ENCODE data around the gene ZSWIM6.

DNA sequence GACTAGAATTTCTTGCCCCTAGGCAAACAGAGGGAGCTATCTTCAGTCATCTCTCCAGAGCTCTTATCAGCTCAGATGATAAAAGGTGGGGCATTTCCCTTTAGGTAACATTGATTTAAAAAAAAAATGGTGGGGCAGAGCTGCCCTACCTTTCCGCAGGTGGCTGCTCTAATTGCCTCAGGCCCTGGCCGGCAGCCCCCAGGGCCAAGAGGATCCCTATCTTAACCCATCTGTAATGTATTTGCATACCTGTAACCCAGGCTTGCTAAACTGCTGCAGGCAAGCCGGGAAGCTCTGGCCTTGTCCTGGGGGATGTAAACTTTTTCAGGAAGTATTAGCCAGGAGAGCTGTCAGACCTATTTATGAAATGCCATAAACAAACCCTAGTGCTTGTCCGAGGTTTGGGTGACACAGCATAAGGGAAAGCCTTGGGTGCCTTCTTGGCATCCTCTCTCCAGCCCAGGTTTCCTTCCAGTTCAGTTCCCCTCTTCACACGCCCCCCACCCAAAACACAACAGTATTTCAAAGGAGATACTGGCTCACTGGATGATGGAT lies 20.9 kb upstream of the ZSWIM6 start:
- TF ChIP-seq, protein P1, sequence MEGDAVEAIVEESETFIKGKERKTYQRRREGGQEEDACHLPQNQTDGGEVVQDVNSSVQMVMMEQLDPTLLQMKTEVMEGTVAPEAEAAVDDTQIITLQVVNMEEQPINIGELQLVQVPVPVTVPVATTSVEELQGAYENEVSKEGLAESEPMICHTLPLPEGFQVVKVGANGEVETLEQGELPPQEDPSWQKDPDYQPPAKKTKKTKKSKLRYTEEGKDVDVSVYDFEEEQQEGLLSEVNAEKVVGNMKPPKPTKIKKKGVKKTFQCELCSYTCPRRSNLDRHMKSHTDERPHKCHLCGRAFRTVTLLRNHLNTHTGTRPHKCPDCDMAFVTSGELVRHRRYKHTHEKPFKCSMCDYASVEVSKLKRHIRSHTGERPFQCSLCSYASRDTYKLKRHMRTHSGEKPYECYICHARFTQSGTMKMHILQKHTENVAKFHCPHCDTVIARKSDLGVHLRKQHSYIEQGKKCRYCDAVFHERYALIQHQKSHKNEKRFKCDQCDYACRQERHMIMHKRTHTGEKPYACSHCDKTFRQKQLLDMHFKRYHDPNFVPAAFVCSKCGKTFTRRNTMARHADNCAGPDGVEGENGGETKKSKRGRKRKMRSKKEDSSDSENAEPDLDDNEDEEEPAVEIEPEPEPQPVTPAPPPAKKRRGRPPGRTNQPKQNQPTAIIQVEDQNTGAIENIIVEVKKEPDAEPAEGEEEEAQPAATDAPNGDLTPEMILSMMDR (conservative IDR thresholded peaks at IDR 0.05): no peak
- TF ChIP-seq ZFX (IDR thresholded peaks at IDR 0.05): no peak

Data from C4-2B (cell line).